Fibroblast of the aortic adventitia (primary cell): Measurements from ENCODE around the gene PIK3IP1. TPM values are rescaled to one million over a fixed set of nuclear protein-coding genes. Genes with fewer than 3 reads are reported as not detected.

ENCODE experiments used
- DNase-seq: peaks from one replicate; pipeline ENCODE4 v3.0.0-alpha.2; 2010; ENCODE audit warnings: low read depth
- H3K4me3 ChIP-seq: 2 replicates; pipeline ENCODE4 v1.5.1; 2011; ENCODE audit warnings: low read depth, mild to moderate bottlenecking, control low read depth, low read length, moderate library complexity
- total RNA-seq: library from RNA; depleted of rRNA; stranded (reverse); fragments of >200 nt; gene quantifications from 2 replicates; pipeline ENCODE4 v1.2.3, GENCODE V29; 2012; ENCODE audit warnings: low replicate concordance
- TF ChIP-seq, protein P1 (sequence below): IDR thresholded peaks from 2 replicates; pipeline ENCODE4 v1.5.1; 2011; ENCODE audit warnings: mild to moderate bottlenecking, low read length, control low read depth, inconsistent platforms; ENCODE audit not compliant: insufficient read depth

Gene PIK3IP1
- total RNA-seq, 1 donor, result 13.2 TPM

DNA sequence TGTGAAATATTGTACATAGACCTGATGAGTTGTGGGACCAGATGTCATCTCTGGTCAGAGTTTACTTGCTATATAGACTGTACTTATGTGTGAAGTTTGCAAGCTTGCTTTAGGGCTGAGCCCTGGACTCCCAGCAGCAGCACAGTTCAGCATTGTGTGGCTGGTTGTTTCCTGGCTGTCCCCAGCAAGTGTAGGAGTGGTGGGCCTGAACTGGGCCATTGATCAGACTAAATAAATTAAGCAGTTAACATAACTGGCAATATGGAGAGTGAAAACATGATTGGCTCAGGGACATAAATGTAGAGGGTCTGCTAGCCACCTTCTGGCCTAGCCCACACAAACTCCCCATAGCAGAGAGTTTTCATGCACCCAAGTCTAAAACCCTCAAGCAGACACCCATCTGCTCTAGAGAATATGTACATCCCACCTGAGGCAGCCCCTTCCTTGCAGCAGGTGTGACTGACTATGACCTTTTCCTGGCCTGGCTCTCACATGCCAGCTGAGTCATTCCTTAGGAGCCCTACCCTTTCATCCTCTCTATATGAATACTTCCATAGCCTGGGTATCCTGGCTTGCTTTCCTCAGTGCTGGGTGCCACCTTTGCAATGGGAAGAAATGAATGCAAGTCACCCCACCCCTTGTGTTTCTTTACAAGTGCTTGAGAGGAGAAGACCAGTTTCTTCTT, 12.3 kb downstream of the PIK3IP1 start:
- H3K4me3 ChIP-seq, result no peak overlapping the region
- no peak for DNase-seq
- TF ChIP-seq, protein P1, sequence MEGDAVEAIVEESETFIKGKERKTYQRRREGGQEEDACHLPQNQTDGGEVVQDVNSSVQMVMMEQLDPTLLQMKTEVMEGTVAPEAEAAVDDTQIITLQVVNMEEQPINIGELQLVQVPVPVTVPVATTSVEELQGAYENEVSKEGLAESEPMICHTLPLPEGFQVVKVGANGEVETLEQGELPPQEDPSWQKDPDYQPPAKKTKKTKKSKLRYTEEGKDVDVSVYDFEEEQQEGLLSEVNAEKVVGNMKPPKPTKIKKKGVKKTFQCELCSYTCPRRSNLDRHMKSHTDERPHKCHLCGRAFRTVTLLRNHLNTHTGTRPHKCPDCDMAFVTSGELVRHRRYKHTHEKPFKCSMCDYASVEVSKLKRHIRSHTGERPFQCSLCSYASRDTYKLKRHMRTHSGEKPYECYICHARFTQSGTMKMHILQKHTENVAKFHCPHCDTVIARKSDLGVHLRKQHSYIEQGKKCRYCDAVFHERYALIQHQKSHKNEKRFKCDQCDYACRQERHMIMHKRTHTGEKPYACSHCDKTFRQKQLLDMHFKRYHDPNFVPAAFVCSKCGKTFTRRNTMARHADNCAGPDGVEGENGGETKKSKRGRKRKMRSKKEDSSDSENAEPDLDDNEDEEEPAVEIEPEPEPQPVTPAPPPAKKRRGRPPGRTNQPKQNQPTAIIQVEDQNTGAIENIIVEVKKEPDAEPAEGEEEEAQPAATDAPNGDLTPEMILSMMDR, result no peak

DNA sequence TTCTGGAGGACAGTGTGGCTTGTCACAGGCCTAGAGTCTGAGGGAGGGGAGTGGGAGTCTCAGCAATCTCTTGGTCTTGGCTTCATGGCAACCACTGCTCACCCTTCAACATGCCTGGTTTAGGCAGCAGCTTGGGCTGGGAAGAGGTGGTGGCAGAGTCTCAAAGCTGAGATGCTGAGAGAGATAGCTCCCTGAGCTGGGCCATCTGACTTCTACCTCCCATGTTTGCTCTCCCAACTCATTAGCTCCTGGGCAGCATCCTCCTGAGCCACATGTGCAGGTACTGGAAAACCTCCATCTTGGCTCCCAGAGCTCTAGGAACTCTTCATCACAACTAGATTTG, 13.0 kb downstream of the PIK3IP1 start:
- TF ChIP-seq, protein P1, result no peak
- no peak for DNase-seq
- H3K4me3 ChIP-seq, result no peak overlapping the region

DNA sequence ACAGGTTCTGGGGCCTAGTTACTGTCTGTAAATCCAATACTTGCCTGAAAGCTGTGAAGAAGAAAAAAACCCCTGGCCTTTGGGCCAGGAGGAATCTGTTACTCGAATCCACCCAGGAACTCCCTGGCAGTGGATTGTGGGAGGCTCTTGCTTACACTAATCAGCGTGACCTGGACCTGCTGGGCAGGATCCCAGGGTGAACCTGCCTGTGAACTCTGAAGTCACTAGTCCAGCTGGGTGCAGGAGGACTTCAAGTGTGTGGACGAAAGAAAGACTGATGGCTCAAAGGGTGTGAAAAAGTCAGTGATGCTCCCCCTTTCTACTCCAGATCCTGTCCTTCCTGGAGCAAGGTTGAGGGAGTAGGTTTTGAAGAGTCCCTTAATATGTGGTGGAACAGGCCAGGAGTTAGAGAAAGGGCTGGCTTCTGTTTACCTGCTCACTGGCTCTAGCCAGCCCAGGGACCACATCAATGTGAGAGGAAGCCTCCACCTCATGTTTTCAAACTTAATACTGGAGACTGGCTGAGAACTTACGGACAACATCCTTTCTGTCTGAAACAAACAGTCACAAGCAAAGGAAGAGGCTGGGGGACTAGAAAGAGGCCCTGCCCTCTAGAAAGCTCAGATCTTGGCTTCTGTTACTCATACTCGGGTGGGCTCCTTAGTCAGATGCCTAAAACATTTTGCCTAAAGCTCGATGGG, 13.5 kb downstream of the PIK3IP1 start:
- no peak for DNase-seq

DNA sequence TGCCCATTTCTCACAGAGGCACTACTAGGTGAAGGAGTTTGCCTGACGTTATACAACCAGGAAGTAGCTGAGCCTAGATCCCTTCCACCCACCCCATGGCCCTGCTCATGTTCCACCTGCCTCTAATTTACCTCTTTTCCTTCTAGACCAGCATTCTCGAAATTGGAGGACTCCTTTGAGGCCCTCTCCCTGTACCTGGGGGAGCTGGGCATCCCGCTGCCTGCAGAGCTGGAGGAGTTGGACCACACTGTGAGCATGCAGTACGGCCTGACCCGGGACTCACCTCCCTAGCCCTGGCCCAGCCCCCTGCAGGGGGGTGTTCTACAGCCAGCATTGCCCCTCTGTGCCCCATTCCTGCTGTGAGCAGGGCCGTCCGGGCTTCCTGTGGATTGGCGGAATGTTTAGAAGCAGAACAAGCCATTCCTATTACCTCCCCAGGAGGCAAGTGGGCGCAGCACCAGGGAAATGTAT, 14.1 kb downstream of the PIK3IP1 start:
- TF ChIP-seq, protein P1, result no peak
- H3K4me3 ChIP-seq, result no peak overlapping the region
- no peak for DNase-seq

More for the DNA sequence above, 13.5 kb downstream of the PIK3IP1 start:
- no peak overlapping the region for H3K4me3 ChIP-seq
- TF ChIP-seq, protein P1, result no peak

DNA sequence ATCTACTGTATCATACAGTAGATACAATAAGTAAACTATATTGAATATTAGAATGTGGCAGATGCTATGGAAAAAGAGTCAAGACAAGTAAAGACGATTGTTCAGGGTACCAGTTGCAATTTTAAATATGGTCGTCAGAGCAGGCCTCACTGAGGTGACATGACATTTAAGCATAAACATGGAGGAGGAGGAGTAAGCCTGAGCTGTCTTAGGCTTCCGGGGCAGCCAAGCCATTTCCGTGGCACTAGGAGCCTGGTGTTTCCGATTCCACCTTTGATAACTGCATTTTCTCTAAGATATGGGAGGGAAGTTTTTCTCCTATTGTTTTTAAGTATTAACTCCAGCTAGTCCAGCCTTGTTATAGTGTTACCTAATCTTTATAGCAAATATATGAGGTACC, 14.5 kb downstream of the PIK3IP1 start:
- DNase-seq, result no peak
- TF ChIP-seq, protein P1, result no peak
- H3K4me3 ChIP-seq, result no peak overlapping the region

DNA sequence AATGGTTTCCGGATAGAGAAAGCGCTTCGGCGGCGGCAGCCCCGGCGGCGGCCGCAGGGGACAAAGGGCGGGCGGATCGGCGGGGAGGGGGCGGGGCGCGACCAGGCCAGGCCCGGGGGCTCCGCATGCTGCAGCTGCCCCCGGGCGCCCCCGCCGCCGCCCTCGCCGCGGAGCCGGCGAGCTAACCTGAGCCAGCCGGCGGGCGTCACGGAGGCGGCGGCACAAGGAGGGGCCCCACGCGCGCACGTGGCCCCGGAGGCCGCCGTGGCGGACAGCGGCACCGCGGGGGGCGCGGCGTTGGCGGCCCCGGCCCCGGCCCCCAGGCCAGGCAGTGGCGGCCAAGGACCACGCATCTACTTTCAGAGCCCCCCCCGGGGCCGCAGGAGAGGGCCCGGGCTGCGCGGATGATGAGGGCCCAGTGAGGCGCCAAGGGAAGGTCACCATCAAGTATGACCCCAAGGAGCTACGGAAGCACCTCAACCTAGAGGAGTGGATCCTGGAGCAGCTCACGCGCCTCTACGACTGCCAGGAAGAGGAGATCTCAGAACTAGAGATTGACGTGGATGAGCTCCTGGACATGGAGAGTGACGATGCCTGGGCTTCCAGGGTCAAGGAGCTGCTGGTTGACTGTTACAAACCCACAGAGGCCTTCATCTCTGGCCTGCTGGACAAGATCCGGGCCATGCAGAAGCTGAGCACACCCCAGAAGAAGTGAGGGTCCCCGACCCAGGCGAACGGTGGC, 15.7 kb downstream of the PIK3IP1 start:
- no peak for DNase-seq
- TF ChIP-seq, protein P1, result no peak
- no peak overlapping the region for H3K4me3 ChIP-seq
